Measurements from ENCODE around the gene CDH19.

DNA sequence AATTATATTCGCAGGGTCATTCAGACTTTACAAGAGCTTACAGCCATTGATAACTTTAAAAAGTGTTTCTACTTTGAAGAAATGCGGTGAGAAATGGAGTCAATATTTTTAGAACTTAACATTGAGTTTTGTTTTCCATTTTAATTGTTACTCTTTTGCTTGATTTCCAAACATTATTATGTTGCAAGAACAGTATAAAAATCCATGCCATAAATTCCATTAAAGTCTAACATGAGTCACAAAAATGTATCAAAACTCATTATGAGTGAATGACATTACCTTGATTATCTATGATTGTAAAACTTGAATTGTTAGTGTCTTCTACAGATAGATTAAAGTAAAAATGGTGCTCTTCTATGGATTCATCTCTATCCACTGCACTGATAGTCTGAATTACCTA lies 92.6 kb downstream of the CDH19 start:
- TF ChIP-seq TAF1 (IDR thresholded peaks at IDR 0.05; ENCODE audit: borderline replicate concordance, low read depth, low read length) (no peak), POLR2A (IDR thresholded peaks at IDR 0.05; ENCODE audit: low read depth, low read length) (no peak)

Data from GM12892 (cell line).